ENCODE data around the gene SLX4IP. TPM values are rescaled to one million over a fixed set of nuclear protein-coding genes. Genes with fewer than 3 reads are reported as not detected.

Gene SLX4IP
- total RNA-seq, 1 donor from 2014 or later, result 5.3 TPM

DNA sequence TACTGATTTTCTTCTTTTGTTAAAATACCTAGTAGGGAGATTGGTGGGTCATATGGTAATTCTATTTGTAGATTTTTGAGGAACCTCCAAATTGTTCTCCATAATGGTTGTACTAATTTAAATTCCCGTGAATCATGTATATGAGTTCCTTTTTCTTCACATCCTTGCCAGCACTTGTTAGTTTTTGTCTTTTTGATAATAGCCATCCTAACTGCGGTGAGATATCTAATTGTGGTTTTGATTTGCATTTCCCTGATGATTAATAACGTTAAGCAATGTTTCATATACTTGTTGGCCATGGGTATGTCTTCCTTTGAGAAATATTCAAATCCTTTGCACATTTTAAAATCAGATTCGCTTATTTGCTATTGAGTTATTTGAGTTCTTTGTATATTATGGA, 127.8 kb downstream of the SLX4IP start:
- H2AFZ ChIP-seq (ENCODE audit: low read depth, low read length), result no peak overlapping the region
- no peaks in the 10 kb centered on the region for H4K20me1 ChIP-seq (ENCODE audit: insufficient read depth, low read length)
- Mint-ChIP-seq H3K36me3 (ENCODE audit: low read depth, unreplicated experiment) (peaks cover 8% of the 10 kb centered on the region), H3K27ac (ENCODE audit: unreplicated experiment) (no peak overlapping the region), H3K4me3 (ENCODE audit: unreplicated experiment) (no peak overlapping the region), H3K4me1 (ENCODE audit: low read depth, unreplicated experiment) (peaks cover 27% of the 10 kb centered on the region), H3K27me3 (ENCODE audit: low read depth, unreplicated experiment) (no peaks in the 10 kb centered on the region), H3K9me3 (ENCODE audit: unreplicated experiment) (no peaks in the 10 kb centered on the region)
- no peak for DNase-seq (ENCODE audit: low read depth)
- no peaks in the 10 kb centered on the region for H3K36me3 ChIP-seq (ENCODE audit: insufficient read depth, low read length)
- H3K4me3 ChIP-seq (ENCODE audit: insufficient read depth, low read depth, low read length), result no peak overlapping the region
- no peak for TF ChIP-seq CTCF (IDR thresholded peaks at IDR 0.05; ENCODE audit: insufficient read depth, low read depth, low read length)
- TF ChIP-seq EZH2 (IDR thresholded peaks at IDR 0.05; ENCODE audit: insufficient read depth, low read length), result no peak
- H3K9ac ChIP-seq (ENCODE audit: low read length), result no peak overlapping the region
- FAIRE-seq, result no peak
- peaks cover 20% of the 10 kb centered on the region for H3K4me1 ChIP-seq (ENCODE audit: insufficient read depth, low read length)
- no peak overlapping the region for H3K27ac ChIP-seq (ENCODE audit: low read depth, low read length)
- H3K9me3 ChIP-seq (ENCODE audit: insufficient read depth, low read depth, low read length), result no peaks in the 10 kb centered on the region
- no peak overlapping the region for H3K4me2 ChIP-seq (ENCODE audit: low read length)
- no peaks in the 10 kb centered on the region for H3K27me3 ChIP-seq (ENCODE audit: insufficient read depth, low read length)
- H3K79me2 ChIP-seq (ENCODE audit: insufficient read depth, low read length), result no peaks in the 10 kb centered on the region

- no peaks in the 10 kb centered on the region for H3K9me3 Mint-ChIP-seq (ENCODE audit: unreplicated experiment)
- peaks cover 8% of the 10 kb centered on the region for H3K36me3 Mint-ChIP-seq (ENCODE audit: low read depth, unreplicated experiment)
- DNase-seq (ENCODE audit: low read depth), result no peak
- peaks cover 17% of the 10 kb centered on the region for H3K4me1 Mint-ChIP-seq (ENCODE audit: low read depth, unreplicated experiment)
- Histone ChIP-seq H4K20me1 (ENCODE audit: insufficient read depth, low read length) (no peaks in the 10 kb centered on the region), H3K4me1 (ENCODE audit: insufficient read depth, low read length) (peaks cover 12% of the 10 kb centered on the region), H3K27ac (ENCODE audit: low read depth, low read length) (no peak overlapping the region), H3K9me3 (ENCODE audit: insufficient read depth, low read depth, low read length) (no peaks in the 10 kb centered on the region), H3K36me3 (ENCODE audit: insufficient read depth, low read length) (no peaks in the 10 kb centered on the region), H2AFZ (ENCODE audit: low read depth, low read length) (no peak overlapping the region), H3K27me3 (ENCODE audit: insufficient read depth, low read length) (no peaks in the 10 kb centered on the region), H3K9ac (ENCODE audit: low read length) (no peak overlapping the region), H3K4me2 (ENCODE audit: low read length) (no peak overlapping the region), H3K4me3 (ENCODE audit: insufficient read depth, low read depth, low read length) (no peak overlapping the region), H3K79me2 (ENCODE audit: insufficient read depth, low read length) (no peaks in the 10 kb centered on the region)
- TF ChIP-seq CTCF (IDR thresholded peaks at IDR 0.05; ENCODE audit: insufficient read depth, low read depth, low read length), result no peak
- TF ChIP-seq EZH2 (IDR thresholded peaks at IDR 0.05; ENCODE audit: insufficient read depth, low read length), result no peak
- H3K27me3 Mint-ChIP-seq (ENCODE audit: low read depth, unreplicated experiment), result no peaks in the 10 kb centered on the region
- no peak overlapping the region for H3K4me3 Mint-ChIP-seq (ENCODE audit: unreplicated experiment)
- H3K27ac Mint-ChIP-seq (ENCODE audit: unreplicated experiment), result no peak overlapping the region
- no peak for FAIRE-seq
Observed at GRCh38 chr20:10563935-10564492, 128.9 kb downstream of the SLX4IP start.

GRCh38 chr20:10565191-10565921, 130.3 kb downstream of the SLX4IP start:
- peak overlapping the region; percentile 76 for H3K27ac Mint-ChIP-seq (ENCODE audit: unreplicated experiment)
- peak; percentile 34 for FAIRE-seq
- H3K27ac ChIP-seq (ENCODE audit: low read depth, low read length), result peak overlapping the region; percentile 2

More at GRCh38 chr20:10565191-10565921, 130.3 kb downstream of the SLX4IP start:
- no peak overlapping the region for H3K9ac ChIP-seq (ENCODE audit: low read length)
- no peaks in the 10 kb centered on the region for H3K27me3 Mint-ChIP-seq (ENCODE audit: low read depth, unreplicated experiment)
- H3K9me3 Mint-ChIP-seq (ENCODE audit: unreplicated experiment), result peaks cover 2% of the 10 kb centered on the region
- TF ChIP-seq CTCF (IDR thresholded peaks at IDR 0.05; ENCODE audit: insufficient read depth, low read depth, low read length) (no peak), EZH2 (IDR thresholded peaks at IDR 0.05; ENCODE audit: insufficient read depth, low read length) (no peak)
- no peaks in the 10 kb centered on the region for H3K9me3 ChIP-seq (ENCODE audit: insufficient read depth, low read depth, low read length)
- no peaks in the 10 kb centered on the region for H4K20me1 ChIP-seq (ENCODE audit: insufficient read depth, low read length)
- H3K4me3 Mint-ChIP-seq (ENCODE audit: unreplicated experiment), result no peak overlapping the region
- no peaks in the 10 kb centered on the region for H3K27me3 ChIP-seq (ENCODE audit: insufficient read depth, low read length)
- H3K4me1 ChIP-seq (ENCODE audit: insufficient read depth, low read length), result peaks cover 6% of the 10 kb centered on the region
- H3K36me3 ChIP-seq (ENCODE audit: insufficient read depth, low read length), result no peaks in the 10 kb centered on the region
- H3K4me2 ChIP-seq (ENCODE audit: low read length), result no peak overlapping the region
- H3K4me1 Mint-ChIP-seq (ENCODE audit: low read depth, unreplicated experiment), result peaks cover 16% of the 10 kb centered on the region
- H3K4me3 ChIP-seq (ENCODE audit: insufficient read depth, low read depth, low read length), result no peak overlapping the region
- H2AFZ ChIP-seq (ENCODE audit: low read depth, low read length), result no peak overlapping the region
- H3K79me2 ChIP-seq (ENCODE audit: insufficient read depth, low read length), result no peaks in the 10 kb centered on the region
- DNase-seq (ENCODE audit: low read depth), result peak; percentile 92
- H3K36me3 Mint-ChIP-seq (ENCODE audit: low read depth, unreplicated experiment), result peaks cover 12% of the 10 kb centered on the region

Measured in astrocyte (in vitro differentiated cells and primary cell).